GM19035 (cell line): ENCODE measurements around the gene HTATSF1.

Experiments
- ATAC-seq: cut with Tn5 transposase; IDR thresholded peaks from one replicate; pipeline ENCODE4 v1.9.1; 2021; ENCODE audit not compliant: unreplicated experiment

HTATSF1 gene

DNA sequence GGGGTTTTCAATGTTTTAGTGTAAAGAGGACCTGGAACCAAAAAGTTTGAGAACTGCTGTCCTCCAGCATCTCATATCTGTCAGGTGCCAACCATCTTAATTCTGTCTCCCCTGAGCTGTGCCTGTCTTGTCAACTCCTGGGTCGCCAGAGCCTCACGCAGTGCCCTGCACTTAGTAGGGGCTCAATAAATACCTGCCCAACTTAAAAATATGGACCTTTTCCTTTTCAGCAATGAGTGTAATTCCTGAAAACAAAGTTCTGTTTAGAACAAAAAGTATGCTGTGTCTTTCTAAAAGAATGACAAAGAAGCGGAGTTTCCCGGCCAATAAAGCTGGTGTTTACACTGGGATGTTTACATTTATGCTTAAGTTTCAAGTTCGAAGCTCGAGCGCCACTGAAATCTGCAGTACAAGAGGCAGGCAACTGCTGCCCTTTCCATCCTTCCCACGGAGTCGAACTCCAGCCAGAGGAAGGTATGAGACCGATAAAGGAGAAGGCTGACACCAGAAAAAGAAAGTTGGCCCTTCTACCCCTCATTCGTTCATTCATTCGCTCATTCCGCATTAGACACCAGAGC is 1.1 kb upstream of the HTATSF1 start:
- no peak for ATAC-seq

DNA sequence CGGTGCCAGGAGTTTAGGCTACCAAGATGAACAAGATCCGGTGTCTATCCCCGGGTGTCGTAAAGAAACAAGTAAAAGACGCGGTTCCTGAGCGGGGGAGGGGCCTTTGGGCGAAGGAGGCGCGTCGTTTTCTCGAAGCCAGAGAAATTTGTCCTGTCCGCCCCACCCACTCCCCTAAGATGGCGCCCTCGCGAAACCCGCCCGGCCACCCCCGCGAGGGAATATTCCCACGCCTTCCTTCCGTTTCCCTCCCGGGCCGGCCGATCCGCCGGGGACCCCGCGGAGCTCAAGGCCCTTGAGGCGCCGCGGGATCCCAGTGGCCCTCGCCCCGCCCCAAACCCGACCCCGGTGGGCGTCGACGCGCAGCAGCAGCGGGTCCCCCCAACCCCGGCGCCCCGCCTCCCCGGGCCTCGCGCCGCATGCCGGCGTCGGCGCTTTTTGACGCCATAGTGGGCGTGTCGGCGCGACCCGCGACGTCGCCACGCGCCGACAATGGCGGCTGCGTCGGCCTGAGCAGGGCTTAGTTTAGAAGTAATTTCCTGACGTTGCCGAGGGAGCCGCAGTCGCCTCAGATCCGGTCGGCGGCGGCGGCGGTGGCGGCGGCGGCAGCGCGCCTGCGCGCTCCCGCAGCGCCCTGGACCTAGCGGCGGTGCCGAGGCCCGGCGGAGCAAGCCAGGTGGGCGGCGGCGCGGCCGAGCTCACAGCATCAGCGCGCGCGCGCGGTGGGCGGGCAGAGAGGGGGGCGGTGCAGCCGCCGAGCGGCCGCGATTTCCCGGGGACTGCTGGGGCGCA is 432 bp upstream of the HTATSF1 start:
- ATAC-seq: peak; percentile 81

GRCh38 chrX:136519069-136519468 is 21.7 kb downstream of the HTATSF1 start:
- ATAC-seq: no peak

DNA sequence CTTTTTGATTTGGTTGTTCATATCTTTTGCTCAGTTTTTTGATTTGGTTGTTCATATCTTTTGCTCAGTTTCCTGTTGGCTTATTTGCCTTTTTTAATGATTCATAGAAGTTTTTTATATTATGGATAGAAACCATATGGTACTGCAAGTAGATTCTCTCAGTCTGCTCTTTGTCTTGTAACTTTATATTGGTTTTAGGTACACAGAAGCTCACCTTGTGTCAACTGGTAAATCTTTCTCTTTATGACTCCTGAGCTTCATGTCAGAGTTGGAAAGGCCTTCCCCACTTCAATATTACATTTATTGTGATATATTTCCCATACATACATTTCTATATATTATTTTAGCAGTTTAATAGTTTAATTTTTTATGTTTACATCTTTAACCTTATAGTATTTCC is 26.4 kb downstream of the HTATSF1 start:
- ATAC-seq: no peak

DNA sequence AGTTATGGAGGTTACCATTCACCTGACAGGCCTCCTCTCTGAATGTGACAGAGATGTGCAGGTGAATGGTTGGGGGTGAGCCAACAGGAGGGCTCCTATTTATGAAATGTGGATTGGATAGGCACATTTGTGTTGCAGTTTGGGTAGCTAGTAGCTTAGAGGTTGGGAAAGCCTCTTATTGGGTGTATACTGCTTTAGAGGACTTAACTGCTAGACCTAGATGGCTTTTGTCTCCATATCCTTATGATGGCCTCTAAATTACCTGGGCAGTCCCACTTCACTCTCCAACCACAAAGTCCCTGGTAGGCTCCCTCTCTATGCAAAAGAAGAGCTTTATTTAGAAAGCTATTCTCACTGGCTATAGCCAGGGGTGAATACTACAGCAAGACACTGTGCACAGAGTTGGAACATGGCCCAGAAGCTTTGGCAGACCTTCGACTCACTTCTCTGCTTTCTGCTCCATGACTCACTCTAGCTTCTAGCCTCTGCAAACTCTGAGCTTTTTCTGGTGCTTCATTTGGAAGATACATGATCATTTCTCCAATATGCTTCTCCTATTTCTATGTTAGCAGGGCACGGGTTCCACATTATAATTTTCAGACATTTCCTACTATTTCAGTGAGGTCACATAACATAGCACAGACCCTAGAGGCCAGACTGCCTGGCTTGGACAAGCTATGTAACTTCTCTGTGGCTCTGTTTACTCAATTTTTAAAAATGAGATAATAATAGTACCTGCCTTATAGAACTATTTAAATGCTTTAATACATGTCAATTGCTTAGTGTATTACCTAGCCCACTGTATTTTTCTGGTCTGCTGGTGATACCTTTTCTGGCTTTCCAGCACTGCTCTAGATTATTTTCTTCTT is 28.6 kb downstream of the HTATSF1 start:
- ATAC-seq: no peak

GRCh38 chrX:136528645-136529315 is 31.4 kb downstream of the HTATSF1 start:
- ATAC-seq: no peak

DNA sequence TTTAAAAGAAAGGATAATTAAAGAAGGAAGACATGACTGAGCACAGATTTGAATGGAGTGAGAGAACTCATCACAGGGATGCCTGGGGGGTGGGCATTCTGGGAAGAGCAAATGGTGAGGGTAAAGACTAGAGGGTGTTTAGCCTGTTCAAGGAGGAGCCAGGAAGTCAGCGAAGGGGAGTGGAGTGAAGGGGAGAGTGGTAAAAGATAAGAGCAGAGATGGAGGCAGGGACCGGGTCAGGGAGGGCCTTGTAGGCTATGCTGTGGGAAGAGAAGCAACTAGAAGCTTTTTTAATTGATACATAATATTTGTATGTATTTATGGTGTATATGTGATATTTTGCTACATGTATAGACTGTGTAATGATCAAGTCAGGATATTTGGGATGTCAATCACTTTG is 32.4 kb downstream of the HTATSF1 start:
- ATAC-seq: no peak

GRCh38 chrX:136531951-136532350 is 34.6 kb downstream of the HTATSF1 start, which contains the start of gene VGLL1:
Gene VGLL1 (plus strand): TSS chrX:136532215. CDS start chrX:136536021, 3,806 bp downstream.
- ATAC-seq: no peak

DNA sequence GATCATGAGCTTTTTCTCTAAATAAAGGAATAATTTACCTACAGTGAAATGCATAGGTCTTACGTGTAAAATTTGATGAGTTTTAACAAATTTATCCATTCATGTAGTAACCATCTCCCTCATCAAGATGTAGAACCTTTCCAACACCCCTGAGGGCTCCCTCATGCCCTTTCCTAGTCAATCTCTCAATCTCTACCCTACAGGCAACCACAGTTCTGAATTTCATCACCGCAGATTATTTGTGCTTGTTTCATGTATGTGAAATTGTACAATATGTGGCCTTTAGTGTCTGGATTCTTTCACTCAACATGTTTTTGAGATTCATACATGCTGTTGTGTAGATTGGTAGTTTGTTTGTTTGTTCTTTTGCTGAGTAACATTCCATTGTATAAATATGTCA is 36.7 kb downstream of the HTATSF1 start:
- ATAC-seq: no peak

DNA sequence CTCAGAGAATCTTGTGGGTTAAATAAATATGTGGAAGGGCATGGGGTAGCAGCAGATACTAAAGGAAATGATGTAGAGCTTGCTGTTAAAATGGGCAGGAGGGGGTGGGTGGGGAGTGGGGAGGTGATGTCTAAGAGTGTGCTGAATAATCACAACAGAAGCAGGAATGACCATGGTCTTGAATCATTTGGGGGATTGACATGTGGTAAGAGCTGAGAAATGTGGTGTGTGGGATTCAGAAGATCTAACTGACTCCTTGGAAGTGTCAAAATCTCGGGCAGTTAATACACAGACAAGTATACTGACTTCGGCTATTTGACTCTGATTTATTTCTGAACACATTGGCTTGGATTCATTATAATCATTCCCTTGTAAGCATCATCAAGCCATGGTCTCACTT is 41.4 kb downstream of the HTATSF1 start:
- no peak for ATAC-seq

GRCh38 chrX:136540226-136540625 is 42.8 kb downstream of the HTATSF1 start:
- no peak for ATAC-seq

- no peak for ATAC-seq
These were observed 43.9 kb downstream of the HTATSF1 start for GRCh38 chrX:136541294-136541693.

GRCh38 chrX:136542281-136542680 is 44.9 kb downstream of the HTATSF1 start:
- ATAC-seq: no peak

GRCh38 chrX:136546371-136546781 is 49.0 kb downstream of the HTATSF1 start:
- no peak for ATAC-seq

- ATAC-seq: no peak
These were observed 51.8 kb downstream of the HTATSF1 start for GRCh38 chrX:136549226-136549625.

- no peak for ATAC-seq
These were observed 54.0 kb downstream of the HTATSF1 start for GRCh38 chrX:136551410-136551809.

- no peak for ATAC-seq
These were observed 58.3 kb downstream of the HTATSF1 start for GRCh38 chrX:136555694-136556093.
